Kasumi-1 (cell line): Measurements from ENCODE around the gene ANTXR1.

Experiments used
- DNase-seq, 2 experiments: peaks; one replicate each; lab custom pipeline; 2025; lab: John Stamatoyannopoulos, UW

Gene ANTXR1

DNA sequence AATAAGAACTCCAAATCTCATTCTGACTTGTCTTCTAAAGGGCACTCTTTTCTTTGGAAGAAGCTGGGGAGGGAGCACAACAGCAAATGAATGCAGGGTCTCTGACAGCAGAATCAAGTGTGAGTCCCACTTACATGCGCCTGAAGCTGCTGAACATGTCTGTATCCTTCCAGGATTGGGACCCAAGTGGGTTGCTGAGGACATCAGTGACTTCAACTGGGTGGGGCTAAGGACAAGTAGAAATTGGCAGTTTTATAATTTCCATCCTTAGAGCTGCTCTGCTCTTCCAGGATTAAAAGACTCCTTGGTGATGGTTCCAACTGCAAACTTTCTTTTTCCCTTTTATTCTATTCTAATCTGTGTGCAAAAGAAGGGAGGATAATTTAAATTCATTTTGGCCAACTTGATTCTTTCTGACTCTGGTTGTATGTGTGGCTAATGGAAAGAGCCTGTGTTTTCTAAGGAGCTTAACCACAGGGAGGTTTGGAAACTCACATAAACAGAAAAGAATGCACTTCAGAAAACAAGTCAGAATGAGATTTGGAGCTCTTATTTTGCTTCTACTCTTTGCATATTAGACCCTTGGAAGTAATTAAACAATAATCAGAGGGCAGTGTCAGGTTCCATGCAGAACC is 20.6 kb downstream of the ANTXR1 start:
- no peak for DNase-seq

DNA sequence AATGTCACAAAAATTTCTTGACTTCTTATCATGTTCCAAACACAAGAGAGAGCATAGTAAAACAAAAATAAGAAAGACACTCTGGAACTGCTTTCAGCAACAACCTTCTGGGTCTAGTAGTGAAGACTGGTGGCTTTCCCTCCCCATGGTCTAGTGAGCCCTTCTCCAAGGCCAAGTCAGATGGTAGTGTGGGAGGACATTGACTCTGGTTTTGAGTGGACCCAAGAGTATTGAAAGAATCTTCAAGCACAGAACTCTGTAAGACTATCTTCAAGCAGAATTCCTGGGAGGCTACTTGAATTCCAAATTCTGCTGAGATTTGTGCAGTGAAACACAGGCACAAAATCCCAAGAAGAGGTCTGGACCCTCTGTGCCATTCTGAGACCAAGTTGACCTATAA is 21.1 kb downstream of the ANTXR1 start:
- DNase-seq: no peak

DNA sequence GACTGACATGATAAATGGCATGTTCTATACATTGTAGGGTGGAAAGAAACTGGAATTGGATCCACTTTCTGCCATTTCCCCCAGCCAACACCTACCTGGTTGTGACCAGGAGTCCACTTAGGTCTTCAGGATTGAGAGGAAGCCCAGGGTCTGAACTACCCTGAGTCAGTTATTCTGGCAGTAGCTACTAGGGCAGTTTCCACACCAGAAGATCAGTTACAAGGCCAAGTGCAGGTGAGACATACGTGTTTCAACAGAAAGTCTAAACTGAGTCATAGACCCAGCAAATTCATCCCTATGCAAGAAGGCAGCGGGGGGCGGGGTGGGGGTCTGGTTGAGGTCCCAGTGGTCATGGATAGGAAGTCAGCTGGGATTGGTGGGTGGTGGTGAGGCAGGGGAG is 21.9 kb downstream of the ANTXR1 start:
- no peak for DNase-seq

DNA sequence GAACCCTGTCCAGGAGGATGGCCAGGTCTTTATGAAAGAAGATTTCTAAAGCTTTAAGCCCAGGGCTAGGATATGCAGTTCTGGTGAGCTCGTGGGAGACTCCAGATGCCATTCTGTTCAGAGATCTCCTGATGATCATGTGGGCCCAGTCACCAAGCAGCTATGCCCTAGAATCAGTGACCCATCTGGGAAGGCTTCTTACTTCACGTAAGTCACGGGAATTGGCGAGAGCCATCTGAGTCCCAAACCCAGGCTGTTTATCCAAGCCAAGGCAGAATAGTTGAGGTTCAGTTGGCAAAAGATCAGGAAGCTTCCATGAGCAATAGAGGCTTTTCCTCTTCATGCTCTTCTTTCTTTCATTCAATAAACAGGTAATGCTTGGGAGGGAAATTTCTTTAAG is 23.9 kb downstream of the ANTXR1 start:
- DNase-seq: no peak

DNA sequence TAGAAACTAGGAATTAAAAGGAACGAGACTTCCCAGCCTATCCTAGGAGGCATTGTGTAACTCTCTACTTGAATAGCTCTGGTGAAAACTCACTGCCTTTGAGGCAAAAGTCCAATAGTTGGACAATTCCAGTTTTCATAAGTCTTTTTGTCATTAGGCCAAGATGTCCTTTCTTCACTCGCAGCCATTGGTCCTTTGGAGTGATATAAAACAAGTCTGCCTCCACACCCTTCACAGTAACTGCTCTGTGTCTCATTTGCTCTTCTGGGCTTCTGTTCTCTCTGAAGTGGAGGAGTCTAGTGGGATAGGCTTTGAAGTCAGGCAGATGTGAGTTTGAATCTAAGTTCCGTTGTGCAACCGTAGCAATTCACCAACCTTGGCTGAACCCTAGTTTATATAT is 28.2 kb downstream of the ANTXR1 start:
- DNase-seq: no peak

DNA sequence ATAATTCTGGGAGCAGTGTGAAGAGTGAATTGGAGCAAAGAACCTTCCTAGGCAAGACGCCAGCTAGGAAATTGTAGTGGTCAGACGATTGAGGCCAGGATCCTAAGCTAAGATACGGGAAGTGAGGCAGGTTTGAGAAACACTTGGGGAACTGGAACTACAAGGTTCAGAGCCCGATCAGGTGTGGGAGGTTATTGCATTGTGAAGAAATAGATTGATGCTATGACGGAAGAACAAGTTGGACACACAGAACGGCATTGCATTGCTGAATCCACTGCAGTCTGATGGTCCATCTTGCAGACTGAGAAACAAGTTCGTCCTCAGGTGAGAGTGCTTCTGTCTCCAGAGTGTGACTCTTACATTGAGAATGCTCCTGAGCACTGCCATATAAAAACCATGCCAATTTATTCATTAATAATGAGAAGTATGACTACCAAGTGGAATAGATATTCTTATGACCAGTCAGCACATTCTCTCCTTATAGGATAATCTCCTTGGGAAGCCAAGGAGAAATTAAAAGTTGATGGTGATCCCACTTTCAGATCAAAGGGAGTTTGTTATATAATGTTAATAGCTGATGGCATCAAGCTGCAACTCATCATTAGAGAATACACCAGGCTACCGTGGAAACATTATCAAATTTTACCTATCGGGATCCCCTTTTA is 30.9 kb downstream of the ANTXR1 start:
- DNase-seq: no peak

DNA sequence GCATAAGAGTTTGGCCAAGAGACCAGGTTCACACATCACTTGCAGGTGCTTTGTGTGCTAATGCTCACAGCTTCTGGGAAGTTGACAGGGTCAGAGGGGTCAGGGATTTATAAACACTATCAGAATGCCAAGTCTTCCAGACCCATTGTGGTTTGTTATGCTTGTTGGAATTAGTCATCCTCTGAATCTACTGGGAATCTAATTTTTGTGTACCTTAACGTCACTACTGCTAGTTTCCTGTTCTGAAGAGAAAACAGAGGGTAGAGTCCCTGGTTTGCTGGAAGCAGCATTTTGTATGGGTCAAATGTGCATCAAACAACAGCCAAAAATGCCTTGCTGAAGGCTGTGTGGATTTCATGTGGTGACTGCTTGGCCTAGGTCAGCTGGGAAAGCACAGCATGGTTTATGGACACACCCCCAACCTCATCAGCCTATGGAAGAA is 33.3 kb downstream of the ANTXR1 start:
- DNase-seq: no peak

DNA sequence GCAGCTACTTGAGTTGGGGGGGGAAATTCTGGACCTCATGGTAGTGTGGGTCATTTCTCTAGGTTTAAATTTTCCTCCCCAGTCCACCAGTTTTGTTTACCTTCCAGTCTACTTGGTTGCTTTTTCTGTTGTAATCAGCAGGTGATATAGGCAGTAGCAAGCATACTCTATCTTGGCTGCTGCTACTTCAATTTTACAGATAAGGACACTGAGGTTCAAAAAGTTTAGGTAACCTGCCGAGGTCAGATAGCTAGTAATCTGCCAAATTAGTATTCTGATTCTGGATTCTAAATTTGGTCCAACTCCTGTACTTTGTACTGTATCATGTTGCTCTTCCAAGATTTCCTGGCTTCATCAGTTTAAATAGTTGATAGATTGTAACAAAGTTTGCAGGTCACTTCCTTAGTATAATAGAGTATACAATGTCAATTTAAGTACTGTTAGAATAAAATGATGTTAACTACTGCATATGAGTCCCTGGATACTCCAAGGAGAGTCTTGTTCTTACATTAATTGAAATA is 34.7 kb downstream of the ANTXR1 start:
- no peak for DNase-seq

DNA sequence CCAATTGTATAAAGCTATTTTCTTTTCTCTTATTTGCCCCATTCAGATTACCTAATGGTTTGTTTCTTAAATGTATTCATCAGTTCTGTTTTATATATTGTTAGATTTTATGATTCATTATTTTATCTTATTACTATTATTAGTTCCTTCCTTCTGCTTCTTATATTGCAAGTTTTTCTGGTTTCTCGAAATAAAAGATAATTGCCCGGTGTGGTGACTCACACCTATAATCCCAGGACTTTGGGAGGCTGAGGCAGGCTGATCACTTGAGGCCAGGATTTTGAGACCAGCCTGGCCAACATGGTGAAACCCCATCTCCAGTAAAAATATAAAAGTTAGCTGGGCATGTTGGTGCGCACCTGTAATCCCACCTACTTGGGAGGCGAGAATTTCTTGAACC is 37.8 kb downstream of the ANTXR1 start:
- no peak for DNase-seq

DNA sequence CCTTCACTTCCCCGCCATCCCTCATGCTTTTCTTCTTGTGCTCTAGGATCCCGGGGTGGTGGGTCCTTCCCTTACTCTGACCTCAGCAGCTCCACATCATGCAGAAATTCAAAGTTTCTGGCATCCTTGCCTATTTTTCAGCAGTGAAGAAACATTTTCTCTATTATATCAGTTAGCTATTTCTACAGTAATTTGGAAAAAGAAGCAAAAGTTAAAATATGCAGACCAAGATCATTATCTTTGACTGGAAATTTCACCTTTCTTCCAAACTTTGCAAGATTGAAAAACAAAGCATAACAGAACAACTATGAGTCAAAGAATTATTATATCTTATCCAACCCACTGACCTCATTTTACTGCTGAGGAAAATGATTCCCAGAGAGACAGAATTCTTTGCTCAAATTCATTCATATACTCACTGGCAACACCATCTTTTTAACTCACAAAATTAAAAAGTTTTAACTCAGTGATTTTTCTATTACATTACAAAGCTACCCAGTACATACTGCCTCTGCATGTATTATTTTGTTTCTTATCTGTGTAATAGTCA is 40.5 kb downstream of the ANTXR1 start:
- DNase-seq: no peak

DNA sequence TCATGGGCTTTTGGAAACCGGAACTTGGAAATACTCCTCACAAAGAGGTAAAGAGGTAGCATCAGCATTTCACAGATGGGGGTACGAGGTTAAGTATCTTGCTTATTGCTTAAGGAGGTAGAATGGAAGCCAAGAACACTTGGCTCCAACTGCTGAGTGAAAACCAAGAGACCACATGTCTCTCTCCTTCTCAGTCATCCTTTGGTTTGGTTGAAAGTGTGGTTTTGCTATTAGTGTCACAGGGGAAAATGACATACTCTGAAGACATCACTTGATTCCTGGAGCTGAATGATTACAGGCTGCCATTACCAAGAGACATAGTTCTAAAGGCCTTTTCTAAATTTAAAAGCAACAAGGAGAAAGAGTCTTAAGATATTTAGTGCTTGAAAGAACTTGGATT is 41.5 kb downstream of the ANTXR1 start:
- no peak for DNase-seq

DNA sequence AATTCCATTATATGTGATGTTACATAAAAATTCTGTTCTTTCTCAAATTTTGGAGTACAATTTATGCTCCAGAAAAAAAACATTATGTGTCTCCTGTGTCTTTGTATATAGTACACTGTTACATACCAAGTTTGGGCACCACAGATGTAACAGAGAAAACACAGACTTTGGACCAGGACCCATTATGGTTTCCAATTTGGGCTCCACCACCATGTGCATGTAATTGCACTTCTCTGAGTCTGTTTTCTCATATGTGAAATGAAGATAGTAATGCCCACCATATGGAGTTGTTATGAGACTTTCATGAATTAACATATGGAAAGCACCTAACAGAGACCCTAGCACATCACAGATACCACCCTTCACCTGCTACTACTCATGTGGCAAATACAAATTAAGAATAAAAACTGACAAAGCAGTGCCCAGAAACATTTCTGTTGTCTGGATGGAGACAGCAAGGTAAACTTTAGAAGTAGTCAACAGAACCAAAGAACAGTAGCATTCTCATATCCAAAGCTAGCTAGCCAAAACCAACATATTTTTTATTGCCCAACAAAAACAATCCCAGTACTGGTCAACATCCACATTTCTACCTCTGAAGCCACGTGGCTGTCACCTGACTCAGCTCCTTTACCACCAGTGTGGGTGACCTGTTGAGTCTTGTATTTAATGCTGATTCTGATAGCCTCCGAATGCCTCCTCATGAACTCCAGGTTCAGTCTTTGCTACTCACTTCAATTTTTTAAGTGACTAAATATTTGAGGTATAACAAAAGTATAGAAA is 42.9 kb downstream of the ANTXR1 start:
- no peak for DNase-seq

DNA sequence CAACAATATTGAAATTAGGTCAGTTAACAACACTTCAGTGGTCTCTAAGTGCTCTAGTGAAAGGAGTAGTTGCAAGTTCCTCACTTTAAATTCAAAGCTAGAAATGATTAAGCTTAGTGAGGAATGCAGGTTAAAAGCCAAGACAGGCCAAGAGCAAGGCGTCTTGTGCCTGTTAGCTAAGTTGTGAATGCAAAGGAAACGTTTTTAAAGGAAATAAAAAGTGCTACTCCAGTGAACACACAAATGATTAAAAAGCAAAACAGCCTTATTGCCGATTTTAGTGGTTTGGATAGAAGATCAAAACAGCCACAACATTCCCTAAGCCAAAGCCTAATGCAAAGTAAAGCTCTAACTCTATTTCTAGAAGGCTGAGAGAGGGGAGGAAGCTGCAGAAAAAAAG is 44.7 kb downstream of the ANTXR1 start:
- DNase-seq: no peak

DNA sequence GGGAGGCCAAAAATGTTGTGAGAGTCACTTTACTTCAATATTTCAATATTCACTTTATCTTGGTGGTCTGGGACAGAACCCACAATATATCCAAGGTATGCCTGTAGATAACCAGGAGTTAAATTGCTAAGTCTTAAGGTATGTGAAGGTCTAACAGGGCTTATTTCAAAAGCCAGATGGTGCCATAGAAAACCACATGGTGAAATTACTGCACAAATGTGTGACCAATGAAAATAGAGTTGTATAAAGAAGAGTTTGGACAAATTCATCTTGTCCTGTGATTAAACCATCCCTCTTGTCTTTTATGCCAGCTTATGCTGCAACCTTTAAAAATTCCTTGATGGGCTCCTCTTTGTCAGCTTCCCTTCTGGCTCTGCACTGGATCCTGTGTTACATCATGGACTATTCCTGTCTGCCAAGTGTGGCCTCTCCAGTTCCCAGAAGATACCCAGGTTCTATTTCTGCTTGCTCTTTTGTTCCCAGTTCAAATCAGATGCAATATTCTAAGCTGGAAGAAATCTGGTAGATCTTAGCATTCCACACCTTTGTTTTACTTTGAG is 46.8 kb downstream of the ANTXR1 start:
- DNase-seq: no peak

DNA sequence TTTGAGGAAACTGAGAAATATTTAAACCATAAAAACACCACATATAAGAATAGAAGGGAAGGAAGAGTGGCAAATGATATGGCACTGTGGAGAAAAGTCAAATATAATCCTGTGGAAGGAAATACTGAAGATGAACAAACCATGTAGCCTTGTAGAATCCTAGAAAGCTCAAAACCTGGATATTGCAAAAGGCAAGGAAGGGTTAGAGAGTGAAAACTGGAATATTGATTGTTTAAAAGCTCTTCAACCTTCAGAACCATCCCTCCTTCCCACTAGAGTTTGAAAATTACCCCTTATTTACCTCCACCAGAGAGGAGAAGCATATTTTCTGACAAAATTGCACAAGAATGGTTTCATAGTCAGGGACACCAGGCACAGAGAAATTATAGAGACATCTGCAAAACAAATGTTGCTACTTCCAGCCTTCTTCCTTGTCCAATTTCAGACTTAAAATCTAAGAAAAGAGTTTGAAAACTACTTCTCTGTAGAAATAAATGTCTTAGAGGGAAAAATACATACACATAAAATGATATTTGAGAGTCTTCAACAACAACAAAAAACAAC is 48.0 kb downstream of the ANTXR1 start:
- DNase-seq: no peak

DNA sequence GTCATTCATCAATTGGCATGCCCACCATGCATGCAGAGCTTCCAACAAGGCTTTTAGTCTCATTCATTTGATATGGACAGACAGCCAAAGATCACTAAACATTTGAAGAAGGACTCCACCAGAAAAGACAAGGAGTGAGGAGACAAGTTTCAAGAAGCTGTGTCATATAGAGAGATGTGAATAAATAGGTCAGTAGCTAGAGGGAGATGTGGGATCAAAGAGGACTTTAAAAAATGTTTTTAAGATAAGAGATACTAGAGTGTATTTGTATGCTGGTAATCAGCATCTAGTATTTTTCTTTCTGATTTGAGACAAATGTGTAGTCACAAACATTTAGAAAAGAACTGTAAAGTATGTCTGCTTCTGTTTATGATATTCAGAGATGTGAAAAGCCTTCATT is 48.5 kb downstream of the ANTXR1 start:
- DNase-seq: no peak

DNA sequence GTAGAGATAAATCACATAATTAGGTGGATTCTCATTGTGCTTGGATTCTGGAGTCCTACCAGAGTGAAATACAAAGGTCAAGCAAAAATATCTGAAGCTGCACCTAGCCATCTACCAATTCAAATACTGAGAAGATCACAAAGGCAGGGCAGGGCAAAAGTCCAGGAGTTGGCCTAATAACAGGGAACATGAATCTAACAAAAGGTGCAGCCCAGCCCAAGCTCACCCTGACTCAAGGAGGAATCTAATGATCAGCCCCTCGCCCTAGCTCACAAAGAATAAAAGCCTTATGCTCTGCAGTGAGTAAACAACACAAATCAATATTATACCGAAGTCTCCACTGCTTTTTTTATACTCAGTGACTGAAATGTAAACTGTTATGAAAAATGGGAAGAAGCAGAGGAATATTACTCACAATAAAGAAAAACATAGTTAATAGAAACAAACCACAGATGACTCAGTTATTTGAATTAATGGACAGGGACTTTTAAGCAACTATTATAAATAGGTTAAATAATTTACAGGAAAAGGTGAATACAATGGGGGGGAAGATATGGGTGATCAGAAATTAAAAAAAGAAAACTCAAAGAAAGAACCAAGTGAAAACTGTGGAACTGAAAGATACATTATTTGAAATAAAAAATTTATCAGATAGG is 49.5 kb downstream of the ANTXR1 start:
- DNase-seq: no peak

DNA sequence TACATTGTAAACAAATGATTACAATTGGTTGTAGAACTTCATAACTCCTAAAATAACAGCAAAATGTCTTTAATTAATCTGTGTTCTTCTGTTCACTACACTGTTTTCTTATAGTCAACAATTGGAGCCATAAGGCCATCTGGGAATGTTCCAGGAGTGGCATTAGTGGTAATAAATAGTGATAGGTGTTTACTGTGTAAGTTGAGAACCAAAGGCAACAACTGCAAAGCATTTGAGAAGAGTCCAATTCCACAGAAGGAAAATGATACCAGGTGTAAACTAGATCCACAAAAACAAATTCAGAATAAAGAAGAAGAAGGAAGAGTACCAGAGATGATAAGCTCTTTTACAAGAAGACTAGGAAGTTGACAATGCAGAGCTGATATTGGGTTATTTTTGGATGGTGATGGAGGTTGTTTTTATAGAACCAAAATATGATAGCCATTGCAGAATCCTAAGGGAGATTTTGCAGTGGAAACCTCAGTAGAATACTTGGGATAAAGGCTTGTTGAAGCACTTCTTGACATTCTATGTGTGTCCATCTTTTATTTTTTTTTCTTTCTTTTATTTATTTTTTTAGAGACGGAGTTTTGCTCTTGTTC is 52.9 kb downstream of the ANTXR1 start:
- no peak for DNase-seq

DNA sequence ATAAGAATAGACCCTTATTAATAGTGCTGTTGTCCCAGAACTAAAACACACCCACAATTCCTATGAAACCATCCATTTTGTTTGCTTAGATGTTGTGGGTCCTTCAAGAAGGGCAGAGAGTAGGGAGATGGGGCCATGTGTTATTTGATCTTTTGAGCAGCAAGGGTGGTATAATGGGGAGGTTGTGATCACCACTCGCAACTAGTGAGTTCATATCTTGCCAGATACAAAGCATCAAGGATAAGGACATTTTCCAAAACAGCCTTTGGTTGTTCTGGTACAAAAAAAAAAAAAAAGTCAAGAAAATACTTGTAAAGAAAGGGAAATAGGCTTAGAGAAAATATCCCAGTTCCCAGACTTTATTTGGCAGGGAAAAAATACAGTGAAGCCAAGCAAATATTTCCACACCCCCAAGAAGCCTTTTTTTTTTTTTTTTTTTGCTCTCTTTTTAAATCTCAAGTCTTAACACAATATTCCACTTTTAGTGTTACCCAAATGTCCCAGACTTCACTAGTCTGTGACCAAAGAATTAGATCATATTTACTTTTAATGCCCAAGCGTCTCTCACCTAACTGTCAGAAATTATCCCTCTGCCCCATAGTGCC is 54.1 kb downstream of the ANTXR1 start:
- DNase-seq: no peak

DNA sequence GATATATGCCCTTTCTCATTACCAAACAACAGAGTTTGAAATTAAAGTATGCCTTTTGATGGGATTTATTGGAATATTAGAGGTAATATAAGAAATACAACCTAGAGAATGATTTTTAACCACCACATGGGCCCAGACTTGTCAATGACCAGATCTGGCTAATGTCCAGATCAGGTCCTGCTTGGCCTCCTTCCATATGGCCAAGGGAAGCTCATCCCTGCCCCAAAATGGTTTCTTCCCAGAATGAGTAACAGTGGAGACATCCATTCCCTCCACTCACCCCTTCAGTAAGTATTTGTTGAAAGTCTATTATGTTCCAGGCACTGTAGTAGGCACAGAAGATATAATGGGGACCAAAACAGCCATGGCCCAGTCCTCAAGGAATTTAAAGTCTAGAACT is 54.9 kb downstream of the ANTXR1 start:
- no peak for DNase-seq

DNA sequence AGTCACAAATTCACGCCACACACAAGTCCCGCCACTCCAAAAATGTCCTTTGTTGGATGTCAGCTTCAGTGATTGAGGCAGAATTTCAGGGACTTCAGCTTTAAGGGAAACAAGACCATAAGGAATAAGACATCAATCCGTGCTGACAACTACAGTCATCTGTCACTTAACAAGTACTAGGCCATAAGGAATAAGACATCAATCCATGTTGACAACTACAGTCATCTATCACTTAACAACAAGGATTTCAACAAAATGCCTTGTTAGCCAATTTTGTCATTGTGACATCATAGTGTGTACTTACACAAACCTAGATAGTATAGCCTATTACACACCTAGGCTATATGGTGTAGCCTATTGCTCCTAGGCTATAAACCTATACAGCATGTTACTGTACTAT is 58.0 kb downstream of the ANTXR1 start:
- no peak for DNase-seq
